Measurements from ENCODE around the gene GPR161.

- TF ChIP-seq CTCF (conservative IDR thresholded peaks at IDR 0.05 in 1 of 2, IDR thresholded peaks at IDR 0.05 in 1 of 2; ENCODE audit: low read depth in 1 of 2, low read length in 2 of 2) = no peak
- no peak for TF ChIP-seq EZH2 (IDR thresholded peaks at IDR 0.05; ENCODE audit: low read length, missing control alignments)
Observed at GRCh38 chr1:168116327-168116799, 20.4 kb downstream of the GPR161 start.
